H9 (cell line): Measurements from ENCODE around the gene TET3. TPM values are rescaled to one million over a fixed set of nuclear protein-coding genes. Genes with fewer than 3 reads are reported as not detected.

Source experiments
- DNase-seq: peaks from one replicate; pipeline ENCODE4 v3.0.0-alpha.2; 2017
- H2AFZ ChIP-seq: one replicate; pipeline ENCODE4 v1.6.1; 2013; ENCODE audit warnings: mild to moderate bottlenecking, low read length, control low read depth, moderate library complexity
- H2AK5ac ChIP-seq: 2 replicates; pipeline ENCODE4 v1.6.1; 2013; ENCODE audit warnings: low read length, control low read depth, mixed read lengths; ENCODE audit not compliant: insufficient read length
- H2BK120ac ChIP-seq: one replicate; pipeline ENCODE4 v1.6.1; 2013; ENCODE audit warnings: low read depth, mild to moderate bottlenecking, low read length, control low read depth, inconsistent platforms; ENCODE audit not compliant: poor library complexity, severe bottlenecking
- H2BK12ac ChIP-seq: 2 replicates; pipeline ENCODE4 v1.6.1; 2013; ENCODE audit warnings: low read length, control low read depth, mixed read lengths, low read depth; ENCODE audit not compliant: insufficient read length
- H2BK15ac ChIP-seq: 2 replicates; pipeline ENCODE4 v1.6.1; 2013; ENCODE audit warnings: low read depth, low read length, control low read depth
- H2BK20ac ChIP-seq: one replicate; pipeline ENCODE4 v1.6.1; 2013; ENCODE audit warnings: low read depth, mild to moderate bottlenecking, low read length, control low read depth, inconsistent platforms; ENCODE audit not compliant: poor library complexity, severe bottlenecking
- H2BK5ac ChIP-seq: 2 replicates; pipeline ENCODE4 v1.6.1; 2013; ENCODE audit warnings: low read length, control low read depth, mixed read lengths; ENCODE audit not compliant: insufficient read length
- H3K14ac ChIP-seq: 2 replicates; pipeline ENCODE4 v1.6.1; 2013; ENCODE audit warnings: low read length, control low read depth; ENCODE audit not compliant: insufficient read depth
- H3K18ac ChIP-seq: 2 replicates; pipeline ENCODE4 v1.6.1; 2013; ENCODE audit warnings: low read depth, mild to moderate bottlenecking, mixed read lengths, low read length, control low read depth; ENCODE audit not compliant: insufficient read length
- H3K23ac ChIP-seq: 2 replicates; pipeline ENCODE4 v1.6.1; 2013; ENCODE audit warnings: low read length, control low read depth, mixed read lengths, low read depth; ENCODE audit not compliant: insufficient read length
- H3K23me2 ChIP-seq: 2 replicates; pipeline ENCODE4 v1.6.1; 2013; ENCODE audit warnings: low read depth, mild to moderate bottlenecking, mixed read lengths, low read length, control low read depth; ENCODE audit not compliant: insufficient read length, poor library complexity, severe bottlenecking
- H3K27ac ChIP-seq: 2 replicates; pipeline ENCODE4 v1.5.1; 2013; ENCODE audit warnings: low read length, control low read depth, mixed read lengths, low read depth; ENCODE audit not compliant: insufficient read length
- H3K27me3 ChIP-seq: 2 replicates; pipeline ENCODE4 v1.6.1; 2013; ENCODE audit warnings: low read length, control low read depth, inconsistent platforms; ENCODE audit not compliant: insufficient read depth
- H3K4ac ChIP-seq: 2 replicates; pipeline ENCODE4 v1.6.1; 2013; ENCODE audit warnings: low read depth, mild to moderate bottlenecking, control low read depth, inconsistent platforms, low read length, moderate library complexity
- H3K4me1 ChIP-seq: 2 replicates; pipeline ENCODE4 v1.6.1; 2013; ENCODE audit warnings: low read length, control low read depth, inconsistent platforms; ENCODE audit not compliant: insufficient read depth
- H3K4me2 ChIP-seq: 2 replicates; pipeline ENCODE4 v1.6.1; 2013; ENCODE audit warnings: low read length, control low read depth, mixed read lengths; ENCODE audit not compliant: insufficient read length, insufficient read depth
- H3K56ac ChIP-seq: 2 replicates; pipeline ENCODE4 v1.6.1; 2013; ENCODE audit warnings: low read depth, mild to moderate bottlenecking, mixed read lengths, low read length, control low read depth; ENCODE audit not compliant: insufficient read length
- H3K79me1 ChIP-seq: 2 replicates; pipeline ENCODE4 v1.6.1; 2013; ENCODE audit warnings: low read depth, mild to moderate bottlenecking, moderate library complexity, low read length, control low read depth, inconsistent platforms; ENCODE audit not compliant: insufficient read depth, poor library complexity, severe bottlenecking
- H3K79me2 ChIP-seq: 2 replicates; pipeline ENCODE4 v1.6.1; 2013; ENCODE audit warnings: low read length, control low read depth, inconsistent platforms; ENCODE audit not compliant: insufficient read depth
- H3K9ac ChIP-seq: 2 replicates; pipeline ENCODE4 v1.6.1; 2013; ENCODE audit warnings: low read length, control low read depth, mixed read lengths; ENCODE audit not compliant: insufficient read length; ENCODE audit errors: extremely low read depth
- H3K9me3 ChIP-seq: one replicate; pipeline ENCODE4 v1.6.1; 2013; ENCODE audit warnings: low read depth, low read length, inconsistent platforms; ENCODE audit not compliant: control insufficient read depth
- H3T11ph ChIP-seq: one replicate; pipeline ENCODE4 v1.6.1; 2013; ENCODE audit warnings: mild to moderate bottlenecking, low read length, control low read depth, inconsistent platforms
- H4K20me1 ChIP-seq: one replicate; pipeline ENCODE4 v1.6.1; 2013; ENCODE audit not compliant: control insufficient read depth, insufficient read length, insufficient read depth
- H4K5ac ChIP-seq: 2 replicates; pipeline ENCODE4 v1.6.1; 2013; ENCODE audit warnings: low read depth, mild to moderate bottlenecking, mixed read lengths, low read length, control low read depth; ENCODE audit not compliant: insufficient read length
- H4K8ac ChIP-seq: replicated peaks from 2 replicates; pipeline ENCODE4 v1.6.1; 2013; ENCODE audit warnings: low read length, control low read depth, mixed read lengths, low read depth; ENCODE audit not compliant: insufficient read length
- H4K91ac ChIP-seq: 2 replicates; pipeline ENCODE4 v1.6.1; 2013; ENCODE audit warnings: low read depth, mild to moderate bottlenecking, moderate library complexity, mixed read lengths, low read length, control low read depth; ENCODE audit not compliant: insufficient read length
- H3K27ac Mint-ChIP-seq, 3 experiments: 2 replicates in 2 of 3; 3 replicates in 1 of 3; pipeline ENCODE4 v1.8.0; 2020 to 2021; ENCODE audit warnings: mixed read lengths in 3 of 3, mild to moderate bottlenecking in 1 of 3, moderate library complexity in 1 of 3
- H3K27me3 Mint-ChIP-seq: 2 replicates; pipeline ENCODE4 v1.8.0; 2021; ENCODE audit warnings: low read depth, mild to moderate bottlenecking, moderate library complexity, mixed read lengths
- H3K36me3 Mint-ChIP-seq, 3 experiments: 2 replicates in 2 of 3; 3 replicates in 1 of 3; pipeline ENCODE4 v1.8.0; 2020 to 2021; ENCODE audit warnings: low read depth in 3 of 3, mixed read lengths in 3 of 3; ENCODE audit not compliant: insufficient read depth in 1 of 3
- H3K4me1 Mint-ChIP-seq, 2 experiments: 2 replicates each; pipeline ENCODE4 v1.8.0; 2020; ENCODE audit warnings: mixed read lengths in 2 of 2
- H3K4me3 Mint-ChIP-seq, 2 experiments: 2 replicates in 1 of 2; 3 replicates in 1 of 2; pipeline ENCODE4 v1.8.0; 2020 to 2021; ENCODE audit warnings: mild to moderate bottlenecking in 2 of 2, mixed read lengths in 2 of 2, moderate library complexity in 1 of 2
- H3K9me3 Mint-ChIP-seq, 2 experiments: 2 replicates in 1 of 2; 3 replicates in 1 of 2; pipeline ENCODE4 v1.8.0; 2020; ENCODE audit warnings: mild to moderate bottlenecking in 2 of 2, mixed read lengths in 2 of 2, moderate library complexity in 1 of 2
- CTCF ChIP-seq: fragments of 200-600 bp; sonication (generic); conservative IDR thresholded peaks from 3 replicates; pipeline ENCODE4 v1.8.0; 2021; ENCODE audit warnings: antibody characterized with exemption, mild to moderate bottlenecking
- WGBS: extraction: QIAGEN DNeasy Blood & Tissue Kit; methylation state at CpG from one replicate; pipeline ENCODE4 v1.1.7; 2013; ENCODE audit warnings: missing lambda C conversion rate, low lambda C conversion rate, mixed read lengths; ENCODE audit not compliant: insufficient read length; ENCODE audit errors: extremely low coverage; 5-methylcytosine and 5-hydroxymethylcytosine counted together
- total RNA-seq: library from RNA; stranded (reverse); gene quantifications from 2 replicates; pipeline ENCODE4 v1.2.1, GENCODE V29; 2021

The TET3 gene
- total RNA-seq, 1 experiment from 2014 or later: 24.7 TPM

- Histone ChIP-seq H2BK20ac (no peak overlapping the region), H4K91ac (no peak overlapping the region), H4K8ac (no peak overlapping the region), H3K27me3 (no peaks in the 10 kb centered on the region), H3K4ac (no peak overlapping the region), H3K14ac (no peak overlapping the region), H2BK5ac (no peak overlapping the region), H2AFZ (no peak overlapping the region), H3K4me2 (no peak overlapping the region), H2AK5ac (no peak overlapping the region), H2BK120ac (no peak overlapping the region), H3K4me1 (peaks cover 16% of the 10 kb centered on the region; the same call in 1 of the 2 replicates), H3K23me2 (no peaks in the 10 kb centered on the region), H3K56ac (no peak overlapping the region), H4K5ac (no peak overlapping the region), H2BK12ac (no peak overlapping the region), H2BK15ac (no peak overlapping the region), H3K23ac (no peak overlapping the region), H3K9ac (no peak overlapping the region), H3K9me3 (no peaks in the 10 kb centered on the region), H3K79me2 (peaks cover 14% of the 10 kb centered on the region; the same call in 1 of the 2 replicates), H4K20me1 (no peaks in the 10 kb centered on the region), H3K27ac (no peak overlapping the region), H3T11ph (no peak overlapping the region), H3K18ac (no peak overlapping the region), H3K79me1 (peaks cover 4% of the 10 kb centered on the region)
- Mint-ChIP-seq H3K9me3 (no peaks in the 10 kb centered on the region), H3K4me3 (no peak overlapping the region), H3K36me3 (peaks cover 11 to 38% (median 16%) of the 10 kb centered on the region in 3 experiments), H3K27ac (no peak overlapping the region), H3K4me1 (peaks cover 39 to 42% of the 10 kb centered on the region in 2 experiments), H3K27me3 (peaks cover 3% of the 10 kb centered on the region; the same call in 1 of the 2 replicates)
- no CpG with 5 or more reads among the region's 4 CpGs for WGBS
- TF ChIP-seq CTCF: no peak
- DNase-seq: no peak
Measured at GRCh38 chr2:73992036-73992435, 7.3 kb downstream of the TET3 start.
